Measurements from ENCODE around the gene HSPA14. TPM values are rescaled to one million over a fixed set of nuclear protein-coding genes. Genes with fewer than 3 reads are reported as not detected.

Gene HSPA14
- total RNA-seq, 2 donors from 2014 or later = 7.7 to 16.0 TPM

DNA sequence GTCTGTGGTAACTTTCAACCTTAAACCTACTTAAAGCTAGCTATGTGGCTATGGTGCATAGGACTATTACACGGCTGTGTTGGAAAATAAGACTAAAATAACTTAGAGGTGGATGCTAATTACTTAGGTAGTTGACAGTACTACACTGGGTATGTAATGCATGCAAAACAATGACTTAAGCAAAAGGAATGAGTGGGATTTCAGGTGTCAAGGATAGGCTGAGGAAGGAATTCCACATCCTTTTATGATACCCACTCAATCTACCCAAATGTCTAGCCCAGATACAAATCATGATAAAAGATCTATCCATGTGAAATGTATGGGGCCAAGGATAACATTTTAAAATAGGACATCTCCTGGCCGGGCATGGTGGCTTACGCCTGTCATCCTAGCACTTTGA is 14.1 kb upstream of the HSPA14 start:
- no peak for ATAC-seq (ENCODE audit: insufficient number of reproducible peaks, low FRiP score, low read depth)
- Histone ChIP-seq H3K4me1 (ENCODE audit: control insufficient read depth in 1 of 2, low read depth in 2 of 2) (peaks cover 0 to 14% of the 10 kb centered on the region in 2 donors), H3K27ac (no peak overlapping the region), H3K9me3 (no peaks in the 10 kb centered on the region), H3K4me3 (no peak overlapping the region), H3K36me3 (no peaks in the 10 kb centered on the region), H3K27me3 (replicated peaks; ENCODE audit: insufficient read depth) (no peaks in the 10 kb centered on the region)
- TF ChIP-seq CTCF (IDR thresholded peaks at IDR 0.05) = no peak
- DNase-seq (ENCODE audit: low spot score) = no peak

- Histone ChIP-seq H3K36me3 (no peaks in the 10 kb centered on the region), H3K4me3 (no peak overlapping the region), H3K9me3 (no peaks in the 10 kb centered on the region), H3K27ac (no peak overlapping the region), H3K27me3 (replicated peaks; ENCODE audit: insufficient read depth) (no peaks in the 10 kb centered on the region), H3K4me1 (ENCODE audit: control insufficient read depth in 1 of 2, low read depth in 2 of 2) (no peaks in the 10 kb centered on the region)
- DNase-seq (ENCODE audit: low spot score) (no peak), ATAC-seq (ENCODE audit: insufficient number of reproducible peaks, low FRiP score, low read depth) (no peak)
- no peak for TF ChIP-seq CTCF (IDR thresholded peaks at IDR 0.05)
These were observed 11.9 kb upstream of the HSPA14 start for GRCh38 chr10:14826076-14826829.

- Histone ChIP-seq H3K4me3 (no peak overlapping the region), H3K36me3 (no peaks in the 10 kb centered on the region), H3K9me3 (no peaks in the 10 kb centered on the region), H3K27ac (no peak overlapping the region), H3K27me3 (replicated peaks; ENCODE audit: insufficient read depth) (no peaks in the 10 kb centered on the region), H3K4me1 (ENCODE audit: control insufficient read depth in 1 of 2, low read depth in 2 of 2) (peaks cover 8 to 10% of the 10 kb centered on the region in 2 donors)
- DNase-seq (ENCODE audit: low spot score) (no peak), ATAC-seq (ENCODE audit: insufficient number of reproducible peaks, low FRiP score, low read depth) (no peak)
- no peak for TF ChIP-seq CTCF (IDR thresholded peaks at IDR 0.05)
These were observed 5.0 kb upstream of the HSPA14 start for GRCh38 chr10:14833106-14833505.

DNA sequence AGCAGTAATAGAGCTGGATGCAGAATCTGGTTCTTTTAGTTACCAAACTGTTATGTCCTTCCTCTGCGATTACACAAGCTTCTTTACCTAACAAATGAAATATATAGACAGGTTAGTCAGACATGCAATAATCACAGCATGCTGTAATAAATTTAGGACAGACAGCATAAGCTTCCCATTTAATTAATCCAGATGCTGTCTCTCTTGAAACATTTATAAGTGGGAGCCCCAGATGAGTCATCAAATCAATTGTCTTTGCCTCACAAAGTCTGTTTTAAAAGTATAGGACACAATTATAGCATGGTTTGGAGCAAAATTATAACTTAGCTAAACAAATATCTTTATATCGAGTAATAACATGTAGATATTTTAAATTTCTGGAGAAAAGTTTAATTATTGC is 1.9 kb upstream of the HSPA14 start:
- peak overlapping the region in 1 of 2 donors; percentile 98 for H3K27ac ChIP-seq
- no peaks in the 10 kb centered on the region for H3K36me3 ChIP-seq
- no peak overlapping the region for H3K4me3 ChIP-seq
- peaks cover 10 to 17% of the 10 kb centered on the region in 2 donors for H3K4me1 ChIP-seq (ENCODE audit: control insufficient read depth in 1 of 2, low read depth in 2 of 2)
- ATAC-seq (ENCODE audit: insufficient number of reproducible peaks, low FRiP score, low read depth) (no peak), DNase-seq (ENCODE audit: low spot score) (no peak)
- H3K27me3 ChIP-seq (replicated peaks; ENCODE audit: insufficient read depth) = no peaks in the 10 kb centered on the region
- no peak for TF ChIP-seq CTCF (IDR thresholded peaks at IDR 0.05)
- H3K9me3 ChIP-seq = no peaks in the 10 kb centered on the region

- H3K4me3 ChIP-seq = peak overlapping the region; percentile 96
- ATAC-seq (ENCODE audit: insufficient number of reproducible peaks, low FRiP score, low read depth) (peak; percentile 1), DNase-seq (ENCODE audit: low spot score) (no peak)
- peaks cover 3% of the 10 kb centered on the region for H3K36me3 ChIP-seq
- no peak for TF ChIP-seq CTCF (IDR thresholded peaks at IDR 0.05)
- H3K4me1 ChIP-seq (ENCODE audit: control insufficient read depth in 1 of 2, low read depth in 2 of 2) = peaks cover 10 to 17% of the 10 kb centered on the region in 2 donors
- no peaks in the 10 kb centered on the region for H3K27me3 ChIP-seq (replicated peaks; ENCODE audit: insufficient read depth)
- H3K9me3 ChIP-seq = no peaks in the 10 kb centered on the region
- peak overlapping the region; percentile 87 to 98 for H3K27ac ChIP-seq
These were observed 926 bp upstream of the HSPA14 start for GRCh38 chr10:14837003-14837756.

Measured in thoracic aorta (tissue), 2 donors.